HG02678 (cell line): ENCODE data around the gene CCDC33.

Experiments
- ATAC-seq: cut with Tn5 transposase; IDR thresholded peaks from one replicate; pipeline ENCODE4 v1.9.1; 2021; ENCODE audit warnings: mild to moderate bottlenecking, moderate library complexity; ENCODE audit not compliant: unreplicated experiment

The CCDC33 gene

DNA sequence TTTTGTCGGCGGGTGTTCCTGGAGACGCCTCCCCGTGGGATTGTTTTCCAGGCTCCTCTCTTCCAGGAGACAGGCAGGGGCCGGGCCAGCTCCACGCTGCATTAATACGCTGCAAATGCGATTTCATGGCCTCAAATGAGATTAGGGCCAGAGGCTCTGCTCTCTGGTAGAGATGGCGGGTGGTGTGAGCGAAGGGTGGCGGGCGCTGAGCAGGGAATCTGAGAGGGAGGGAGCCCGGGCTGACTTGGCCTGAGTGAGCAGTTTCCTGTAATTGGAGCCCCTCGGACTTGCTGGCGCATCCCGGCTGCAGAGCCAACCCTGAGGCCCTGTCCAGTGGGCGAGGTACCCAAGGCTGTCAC, 7.4 kb upstream of the CCDC33 start:
- no peak for ATAC-seq

DNA sequence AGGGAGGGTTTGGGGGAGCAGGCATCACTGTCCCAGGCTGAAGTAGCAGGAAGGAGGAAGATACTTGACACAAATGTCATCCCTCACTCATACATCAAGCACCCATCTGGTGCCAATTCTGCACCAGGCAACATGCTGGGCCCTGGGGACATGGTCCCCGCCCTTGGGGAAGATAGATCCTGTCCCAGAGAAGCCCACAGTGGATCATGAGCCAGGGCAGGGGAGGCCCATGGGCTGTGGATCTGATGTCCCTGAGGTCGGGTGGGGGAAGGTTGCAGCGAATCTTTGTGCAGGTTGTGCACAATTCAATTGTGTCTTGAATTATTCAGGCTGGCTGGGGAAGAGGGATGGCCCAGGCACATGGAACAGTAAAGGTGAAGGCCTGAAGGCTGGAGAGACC, 6.4 kb upstream of the CCDC33 start:
- ATAC-seq, result no peak

DNA sequence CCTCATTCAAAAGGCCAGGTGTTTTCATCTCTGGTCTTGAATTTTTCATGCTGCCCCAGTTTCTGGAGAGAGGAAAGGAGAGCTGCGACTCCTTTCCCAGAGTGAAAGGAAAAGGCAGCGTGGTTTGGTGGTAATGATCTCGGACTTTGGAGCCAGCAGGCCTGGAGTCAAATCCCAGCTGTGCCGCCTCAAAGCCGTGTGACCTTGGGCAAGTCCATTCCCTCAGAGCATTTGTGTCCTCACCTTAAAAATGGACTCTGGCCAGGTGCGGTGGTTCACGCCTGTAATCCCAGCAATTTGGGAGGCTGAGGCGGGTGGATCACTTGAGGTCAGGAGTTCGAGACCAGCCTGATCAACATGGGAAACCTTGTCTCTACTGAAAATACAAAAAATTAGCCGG, 4.7 kb upstream of the CCDC33 start:
- ATAC-seq, result no peak

DNA sequence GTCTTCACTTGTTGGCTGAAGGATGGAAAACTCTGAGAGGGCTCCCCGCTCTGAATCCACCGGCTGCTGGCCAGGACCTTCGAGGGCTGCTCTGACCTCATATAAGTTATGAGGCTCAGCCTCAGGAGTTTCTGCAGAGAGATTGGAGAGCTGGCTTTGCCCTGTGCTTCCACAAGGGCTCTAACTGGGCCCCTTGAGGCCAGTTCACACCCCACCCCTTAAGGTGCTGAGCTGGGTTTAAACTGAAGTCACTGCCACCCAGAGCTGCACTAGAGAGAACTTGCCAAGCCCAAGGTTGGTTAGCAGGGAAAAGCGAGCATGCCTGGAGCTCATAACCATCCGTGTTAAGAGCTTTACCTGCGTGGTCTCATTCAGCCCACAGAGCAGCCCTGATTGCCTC, 2.8 kb upstream of the CCDC33 start:
- no peak for ATAC-seq

DNA sequence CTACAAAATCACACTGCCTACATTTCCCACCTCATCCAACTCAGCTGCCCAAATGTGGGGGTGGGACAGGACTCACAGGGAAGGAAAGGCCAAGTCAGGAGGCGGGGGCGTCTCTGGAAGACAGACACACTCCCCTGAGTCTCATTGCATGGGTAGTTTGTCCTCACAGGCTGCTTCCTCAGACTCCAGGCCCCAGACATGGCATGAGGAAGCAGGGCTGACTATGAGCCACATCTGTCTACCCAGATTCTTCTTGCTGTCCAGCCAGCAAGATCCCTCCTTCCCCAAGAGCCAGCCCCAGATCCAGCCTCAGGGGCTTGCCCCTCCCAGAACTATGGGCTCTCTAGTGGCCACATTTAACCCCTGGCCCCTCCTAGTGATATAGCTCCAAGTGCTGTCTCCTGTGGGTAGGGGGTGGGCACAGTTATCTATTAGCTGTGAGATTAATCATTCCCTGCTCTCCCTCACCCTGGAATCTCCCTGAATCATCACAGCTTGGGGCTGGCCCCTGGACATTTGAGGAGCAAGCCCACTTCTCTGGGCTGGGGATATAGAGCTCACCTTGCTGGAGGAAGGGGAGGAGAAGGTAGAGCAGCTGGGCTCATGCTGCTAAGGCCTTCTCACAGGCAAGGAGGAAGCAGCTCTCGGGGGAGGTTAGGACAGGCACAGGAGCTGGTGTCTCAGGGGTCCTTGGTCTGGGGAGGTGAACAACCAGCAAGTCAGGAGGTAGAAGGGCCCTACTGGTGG, 2.1 kb upstream of the CCDC33 start:
- no peak for ATAC-seq

DNA sequence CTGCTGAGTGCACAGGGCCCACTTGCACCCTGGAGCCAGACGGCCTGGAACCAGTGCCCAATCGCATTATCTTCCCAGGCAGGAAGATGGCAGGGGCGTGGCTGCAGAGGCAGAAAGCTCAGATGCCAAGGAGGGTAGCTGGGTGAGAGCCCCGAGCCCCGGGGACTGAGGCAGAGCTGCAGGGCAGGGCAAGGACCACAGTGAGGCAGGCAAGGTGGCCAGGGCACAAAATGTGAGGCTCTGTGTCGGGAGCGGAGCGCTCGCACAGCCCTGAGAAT, 1.6 kb upstream of the CCDC33 start:
- ATAC-seq, result no peak

DNA sequence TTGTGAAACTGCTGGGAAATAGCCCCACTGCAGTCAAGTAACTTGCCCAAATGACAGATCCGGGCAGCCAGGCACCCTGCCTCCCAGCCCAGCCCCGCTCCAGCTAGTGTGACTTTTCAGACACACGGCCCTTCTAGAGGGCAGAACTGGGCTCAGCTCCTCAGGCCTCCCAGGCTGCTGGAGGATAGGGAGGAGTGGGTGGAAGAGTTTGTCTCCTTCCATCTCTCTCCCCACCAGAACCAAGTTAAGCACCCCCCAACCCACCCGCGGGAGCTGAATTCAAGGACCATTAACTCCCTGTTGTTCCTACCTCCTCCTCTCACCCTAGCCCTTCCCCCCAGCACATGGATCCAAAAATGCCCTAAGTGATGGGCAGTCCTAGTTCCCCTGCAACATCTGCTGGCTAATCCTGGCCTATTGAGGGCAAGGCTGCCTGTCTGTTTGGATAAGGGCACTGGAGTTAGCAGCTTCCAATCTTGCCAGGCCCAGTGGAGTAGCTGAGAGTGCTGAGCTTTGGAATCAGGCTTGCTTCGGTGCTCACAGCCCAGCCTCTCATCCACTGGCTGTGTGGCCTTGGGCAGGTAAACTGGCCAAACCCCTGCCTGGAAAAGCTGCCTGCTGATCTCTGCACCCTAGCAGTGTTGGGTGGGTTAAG, 3.1 kb downstream of the CCDC33 start:
- ATAC-seq, result no peak

DNA sequence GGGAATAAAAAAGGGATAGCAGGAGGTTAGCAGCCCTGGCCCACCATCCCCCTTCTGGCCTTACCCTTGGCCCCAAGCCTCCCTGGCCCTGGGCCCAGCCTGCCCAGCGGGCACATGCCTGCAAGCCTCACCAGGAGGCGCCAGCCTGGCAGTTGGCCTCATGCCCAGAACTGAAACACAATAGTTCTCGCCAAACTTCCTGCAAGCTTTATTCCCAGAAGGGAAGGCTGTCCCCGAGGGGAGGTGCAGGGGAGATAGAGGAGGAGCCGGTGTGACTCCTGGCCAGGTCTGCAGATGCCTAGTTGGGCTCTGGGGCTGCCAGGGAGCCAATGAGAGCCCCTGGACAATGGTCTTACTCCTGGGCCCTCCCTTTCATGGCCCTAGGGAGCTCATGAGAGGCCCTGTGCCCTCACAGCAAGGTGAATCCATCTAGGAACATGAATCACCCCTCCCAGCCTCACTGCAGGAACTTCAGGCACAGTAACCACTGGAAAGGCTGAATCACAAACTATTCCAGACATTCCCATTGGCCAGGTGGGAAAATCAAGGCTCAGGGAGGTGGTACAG, 4.0 kb downstream of the CCDC33 start:
- no peak for ATAC-seq

DNA sequence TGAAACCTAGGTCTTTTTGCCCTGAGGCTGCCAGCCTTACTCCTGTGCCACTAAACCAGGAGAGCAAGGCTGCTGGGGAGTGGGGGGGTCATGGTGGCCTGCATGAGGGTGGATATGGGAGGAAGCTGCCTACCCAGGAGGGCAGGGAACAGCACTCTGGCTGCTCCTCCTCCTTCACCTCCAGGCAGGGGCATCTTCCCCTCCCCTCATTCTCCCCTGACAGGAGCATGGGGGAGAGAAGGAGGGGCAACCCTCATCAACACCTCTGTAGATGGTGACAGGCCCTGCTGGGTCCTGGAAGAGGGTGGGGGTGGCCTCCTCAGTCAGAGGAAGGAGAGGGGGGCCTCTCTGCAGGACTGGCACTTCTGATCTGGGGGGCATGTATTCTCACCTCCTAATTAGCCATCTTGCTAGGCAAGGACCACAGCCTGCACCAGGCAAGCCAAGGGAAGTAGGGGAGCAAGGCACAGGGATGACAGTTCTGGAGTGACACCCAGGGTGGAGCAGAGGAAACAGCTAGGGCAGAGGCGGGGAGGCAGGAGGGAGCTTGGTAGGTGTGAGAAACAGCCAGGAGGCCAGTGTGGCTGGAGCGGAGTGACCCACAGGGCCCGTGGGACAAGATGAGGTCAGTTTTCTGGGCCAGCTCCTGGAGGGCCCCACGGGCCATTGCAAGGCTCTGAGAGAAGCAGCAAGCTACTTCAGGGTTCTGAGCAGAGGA, 4.9 kb downstream of the CCDC33 start:
- ATAC-seq, result no peak

DNA sequence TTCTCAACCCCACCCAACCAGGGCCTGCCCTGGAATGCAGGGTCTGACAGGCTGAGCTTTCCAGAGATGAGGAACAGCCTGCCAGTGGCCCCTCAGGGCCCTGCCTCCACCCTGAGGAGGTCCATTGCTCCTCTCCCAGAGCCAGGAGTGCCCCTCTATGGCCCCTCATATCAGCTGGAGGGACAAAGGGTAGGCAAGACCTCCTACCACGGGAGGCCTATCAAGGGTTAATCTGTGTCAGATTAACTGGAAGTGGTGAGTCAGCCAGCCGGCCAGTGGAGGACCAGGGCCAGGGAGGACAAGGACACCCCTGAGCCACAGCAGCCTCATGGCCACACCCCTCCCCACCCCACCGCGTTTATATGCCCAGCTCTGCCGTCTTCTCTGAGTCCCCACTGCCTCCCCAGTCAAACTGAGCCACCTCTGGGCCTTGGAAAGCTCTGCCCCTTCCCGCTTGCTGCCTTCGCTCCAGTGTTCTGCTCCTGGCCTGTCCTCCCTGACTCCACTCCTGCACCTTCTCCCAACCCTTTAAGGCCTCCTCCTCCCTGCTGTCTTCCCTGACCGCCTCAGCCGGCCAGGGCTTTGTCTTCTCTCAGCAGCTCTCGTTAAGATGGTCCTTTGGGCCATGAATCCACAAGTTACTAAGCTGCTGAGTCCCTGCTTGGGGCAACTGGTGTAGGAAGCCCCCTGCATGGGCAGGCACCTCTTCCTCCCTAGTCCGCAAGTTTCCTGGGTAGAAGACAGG, 6.5 kb downstream of the CCDC33 start:
- ATAC-seq, result no peak

DNA sequence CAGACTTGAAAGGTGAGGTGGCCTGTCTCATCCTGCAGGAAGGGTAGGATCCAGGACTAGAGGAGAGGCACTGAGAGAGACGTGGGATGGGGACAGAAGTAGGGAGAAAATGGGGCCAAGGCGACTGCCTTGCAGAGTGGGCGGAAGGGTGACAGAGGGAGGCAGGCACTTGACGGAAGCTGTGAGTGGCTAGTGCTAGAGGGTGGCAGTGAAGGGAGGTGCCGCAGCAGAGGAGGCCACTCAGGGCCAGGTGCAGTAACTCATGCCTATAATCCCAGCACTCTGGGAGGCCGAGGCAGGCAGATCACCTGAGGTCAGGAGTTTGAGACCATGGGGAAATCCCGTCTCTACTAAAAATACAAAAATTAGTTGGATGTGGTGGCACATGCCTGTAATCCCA, 7.3 kb downstream of the CCDC33 start:
- no peak for ATAC-seq

DNA sequence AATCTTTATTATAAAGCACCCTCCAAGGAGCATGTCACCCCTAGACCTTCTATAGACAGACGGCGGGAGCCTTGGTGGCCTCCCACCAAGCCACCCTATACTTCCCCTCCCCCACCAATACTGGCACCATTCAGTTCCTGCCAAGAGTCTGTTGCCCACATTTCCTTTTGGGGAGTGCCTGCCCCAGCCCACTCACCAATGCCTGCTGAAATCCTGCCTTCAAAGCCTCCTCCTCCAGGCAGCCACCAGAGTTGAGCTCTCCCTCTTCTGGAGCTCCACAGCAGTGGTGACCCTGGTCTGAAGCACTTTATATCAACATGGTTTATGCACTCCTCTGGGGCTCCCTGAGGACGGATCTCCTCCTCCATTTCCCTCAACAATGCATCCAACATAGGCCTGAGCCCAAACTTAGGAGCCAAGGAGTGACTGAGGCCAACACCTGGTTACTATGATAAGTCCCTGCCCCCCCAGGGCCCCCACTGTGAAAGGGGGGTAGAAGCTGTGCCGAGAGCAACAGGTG, 8.8 kb downstream of the CCDC33 start:
- ATAC-seq, result no peak

DNA sequence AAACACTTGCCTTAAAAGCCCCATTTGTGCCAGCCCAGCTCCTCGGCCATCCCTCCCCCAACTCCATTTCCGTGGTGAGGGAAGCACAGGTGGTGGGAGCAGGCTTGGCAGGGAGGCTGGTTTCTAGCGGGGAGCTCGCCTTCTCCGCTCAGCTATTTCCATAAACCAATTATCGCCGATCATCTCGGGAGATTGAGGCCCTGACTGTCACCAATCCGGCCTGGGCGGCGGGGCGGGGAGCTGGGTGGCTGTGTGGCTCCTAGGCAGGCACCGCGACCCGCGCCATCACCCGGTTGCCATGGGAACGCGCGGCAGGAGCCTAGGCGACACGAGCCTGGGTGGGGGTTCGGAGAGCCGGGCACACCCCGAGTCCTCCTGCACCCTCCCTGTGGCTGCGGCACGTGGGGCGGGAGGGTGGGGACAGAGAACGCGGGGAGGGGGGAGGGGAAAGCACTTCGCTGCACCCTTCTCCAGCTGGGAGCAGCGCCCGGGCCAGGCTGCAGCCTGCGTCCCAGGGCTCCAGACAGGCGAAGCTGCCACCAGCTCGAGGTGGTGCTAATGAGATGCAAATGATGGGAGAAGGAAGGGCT, 9.3 kb downstream of the CCDC33 start:
- ATAC-seq, result no peak

DNA sequence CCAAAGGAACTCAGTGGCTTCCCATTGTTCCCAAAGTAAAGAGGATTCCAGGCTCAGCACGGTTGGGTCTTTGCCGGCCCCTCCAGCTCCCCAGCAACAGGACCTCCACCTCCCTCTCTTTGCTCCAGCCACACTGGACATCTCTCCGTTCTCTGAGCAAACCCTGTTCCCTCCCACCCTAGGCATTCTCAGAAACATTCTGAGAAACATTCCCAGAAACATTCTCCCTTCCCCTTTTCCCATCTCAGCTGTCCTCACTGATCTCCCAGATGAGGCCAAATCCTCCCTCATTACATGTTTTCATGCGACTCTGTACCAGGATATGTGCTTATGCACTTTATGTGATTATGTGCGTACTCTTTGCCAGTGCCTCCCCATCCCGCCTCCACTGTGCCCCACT, 14.1 kb downstream of the CCDC33 start:
- ATAC-seq, result no peak

DNA sequence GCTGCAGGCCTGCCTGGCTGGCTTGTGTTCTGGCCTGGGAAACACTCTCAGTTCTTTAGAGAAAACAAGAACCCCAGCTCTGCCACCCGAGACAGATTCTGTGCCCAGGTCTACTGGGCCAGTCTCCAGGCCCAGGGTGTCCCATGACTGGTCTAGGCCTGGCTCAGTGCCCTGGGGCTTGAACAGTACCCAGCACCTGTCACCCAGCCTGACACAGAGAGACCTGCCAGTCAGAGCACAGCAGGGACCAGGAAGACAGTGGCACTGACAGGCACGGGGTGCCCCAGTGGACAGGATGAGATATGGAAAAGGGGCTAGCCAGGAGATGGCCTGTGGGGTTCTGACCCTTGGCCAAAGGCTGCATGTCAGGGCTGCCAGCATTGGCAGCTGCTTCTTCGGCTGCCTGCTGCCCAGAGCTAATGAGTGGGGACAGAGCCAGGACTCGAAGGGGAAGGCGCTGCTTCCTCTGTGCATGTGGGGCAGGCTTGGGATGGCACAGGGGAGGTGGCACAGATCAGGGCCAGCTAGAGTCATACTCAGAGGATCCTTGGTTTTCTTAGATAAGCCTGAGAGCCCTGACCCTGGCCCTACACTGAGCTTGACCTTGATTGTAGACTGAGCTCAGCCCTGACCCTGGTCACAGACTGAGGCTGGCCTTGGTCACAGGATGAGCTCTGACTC, 15.1 kb downstream of the CCDC33 start:
- ATAC-seq, result no peak

DNA sequence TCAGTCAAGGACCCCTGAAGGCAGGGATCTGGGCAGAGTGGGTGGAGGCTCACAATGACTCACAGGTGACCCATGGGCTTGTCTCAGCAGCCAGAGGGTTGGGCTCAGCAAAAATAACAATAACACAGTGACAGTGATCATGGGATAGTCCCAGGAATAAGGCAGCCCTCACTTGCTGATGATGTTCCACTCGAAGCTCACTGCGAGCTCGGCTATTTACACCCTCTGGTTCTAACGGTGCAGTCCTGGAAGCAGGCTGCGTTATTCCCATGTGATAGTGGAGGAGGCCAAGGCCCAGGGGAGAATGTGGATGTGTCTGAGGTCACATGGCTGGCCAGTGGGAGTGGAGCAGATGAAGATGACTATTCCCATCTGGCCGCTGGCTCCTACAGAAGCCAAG, 16.2 kb downstream of the CCDC33 start:
- ATAC-seq, result no peak

DNA sequence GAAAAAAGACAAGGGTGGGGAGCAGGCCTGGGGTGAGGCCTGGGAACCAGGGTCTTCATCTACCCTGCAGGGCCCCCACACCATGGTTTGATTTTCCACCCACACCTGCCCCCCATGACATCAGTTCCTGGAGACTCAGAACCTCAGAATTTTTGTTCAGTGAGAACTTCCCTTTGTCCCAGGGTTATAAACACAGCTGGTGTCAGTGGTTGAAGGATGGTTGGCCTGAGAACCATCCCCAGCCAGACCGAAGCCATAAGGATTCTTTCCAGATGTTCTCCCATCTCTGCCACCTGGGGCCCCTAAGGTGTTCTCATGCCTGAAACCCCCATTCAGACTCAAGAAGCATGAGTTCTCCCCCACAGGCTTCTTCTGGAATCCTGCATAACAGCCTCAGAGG, 16.6 kb downstream of the CCDC33 start:
- no peak for ATAC-seq

DNA sequence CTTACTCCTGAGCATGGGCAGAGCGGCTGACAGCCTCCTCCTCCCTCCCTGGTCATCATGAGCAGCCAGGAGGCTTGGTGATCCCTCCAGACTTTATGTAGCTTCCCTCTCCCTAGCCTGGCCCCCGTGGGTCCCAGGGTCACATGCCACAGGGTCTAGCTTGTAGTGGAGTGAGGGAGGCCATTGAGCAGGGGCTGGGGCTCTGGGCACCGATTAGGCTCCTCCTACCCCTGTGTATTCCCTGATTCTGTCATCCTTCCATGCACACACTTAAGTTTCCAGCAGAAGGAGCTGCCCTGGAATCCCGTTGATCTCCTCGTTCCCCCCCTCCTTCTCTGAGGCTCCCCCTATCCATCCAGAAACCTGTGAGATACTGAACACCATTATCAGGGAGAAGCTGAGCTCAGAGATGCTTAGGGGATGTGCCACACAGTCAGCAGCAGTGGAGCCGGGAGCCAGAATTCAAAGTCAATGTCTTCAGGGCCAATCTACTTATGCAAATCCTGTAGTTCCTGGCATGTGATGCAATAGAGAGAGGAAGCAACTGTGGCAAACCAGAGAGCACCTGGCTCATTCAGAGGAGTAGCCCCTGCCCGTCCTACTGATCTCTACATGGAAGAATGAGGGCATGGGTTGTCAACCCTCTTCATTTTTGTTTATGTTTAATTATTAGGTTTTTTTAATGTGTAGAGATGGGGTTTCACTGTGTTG, 17.2 kb downstream of the CCDC33 start:
- ATAC-seq, result no peak

DNA sequence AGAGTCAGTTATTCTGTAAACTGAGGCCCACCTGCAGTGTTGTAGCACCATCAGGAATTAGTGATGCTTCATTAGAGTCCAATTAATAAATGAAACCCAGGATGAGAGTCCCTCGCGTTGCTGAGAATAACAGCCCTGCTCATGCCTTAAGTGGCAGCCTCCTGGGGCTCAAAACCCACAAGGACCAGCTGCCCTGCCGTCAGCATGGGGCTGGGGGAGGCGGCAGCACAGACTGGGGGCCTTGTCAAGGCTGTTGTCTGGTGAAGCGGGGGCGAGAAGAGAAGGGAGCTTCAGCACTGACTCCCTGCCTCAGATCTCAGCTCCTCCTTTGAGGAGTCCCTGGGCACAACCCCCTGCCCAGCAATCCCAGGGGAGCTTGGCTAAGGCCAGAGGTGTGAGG, 21.0 kb downstream of the CCDC33 start:
- ATAC-seq, result no peak

DNA sequence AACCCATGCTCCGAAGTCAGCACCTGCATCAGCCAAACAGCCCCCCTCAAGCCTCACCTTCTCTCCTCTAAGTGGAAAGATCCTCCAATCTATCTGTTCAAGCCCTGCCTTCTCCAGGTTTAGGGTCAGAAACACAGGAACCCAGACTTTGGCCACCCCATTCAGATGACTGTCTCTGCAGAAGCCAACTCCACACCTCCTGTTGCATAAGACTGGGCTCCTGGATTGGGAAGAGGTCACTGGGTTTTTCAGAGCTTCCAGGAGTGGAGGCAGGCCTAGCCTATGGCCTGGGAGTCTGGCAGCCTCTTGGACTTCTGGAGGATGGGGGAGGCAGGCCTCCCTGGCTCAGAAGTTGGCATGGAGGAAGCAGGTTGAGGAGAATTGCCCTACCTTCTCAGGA, 21.5 kb downstream of the CCDC33 start:
- ATAC-seq, result no peak
